ENCODE data around the gene TMTC3. TPM values are rescaled to one million over a fixed set of nuclear protein-coding genes. Genes with fewer than 3 reads are reported as not detected.

Gene TMTC3
- total RNA-seq, 2 donors from 2014 or later: 5.6 to 6.0 TPM

DNA sequence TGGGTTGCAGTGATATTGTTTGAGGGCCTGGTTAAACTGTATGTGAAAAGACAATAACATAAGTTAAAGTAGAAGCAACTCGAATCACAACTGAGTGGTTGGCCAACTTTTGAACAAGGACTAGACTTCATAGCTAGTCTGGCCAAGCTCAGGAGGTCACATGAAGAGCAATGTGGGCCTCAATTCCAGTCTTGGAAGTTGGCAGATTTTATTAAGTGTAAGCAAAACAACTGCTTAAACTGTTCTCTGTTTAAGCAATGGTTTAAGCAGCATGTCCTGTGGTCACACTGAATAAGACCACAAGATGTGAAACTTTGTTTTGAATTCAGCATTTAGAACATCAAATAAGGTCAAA lies 100.4 kb downstream of the TMTC3 start:
- Mint-ChIP-seq H3K4me3 (no peak overlapping the region), H3K36me3 (ENCODE audit: low read depth) (no peaks in the 10 kb centered on the region), H3K27ac (no peak overlapping the region), H3K27me3 (peaks cover 6% of the 10 kb centered on the region), H3K4me1 (peaks cover 2% of the 10 kb centered on the region)
- no peaks in the 10 kb centered on the region for H3K9me3 ChIP-seq (ENCODE audit: control insufficient read depth, low read length, poor library complexity, severe bottlenecking)
- DNase-seq: no peak
- no peak for ATAC-seq

DNA sequence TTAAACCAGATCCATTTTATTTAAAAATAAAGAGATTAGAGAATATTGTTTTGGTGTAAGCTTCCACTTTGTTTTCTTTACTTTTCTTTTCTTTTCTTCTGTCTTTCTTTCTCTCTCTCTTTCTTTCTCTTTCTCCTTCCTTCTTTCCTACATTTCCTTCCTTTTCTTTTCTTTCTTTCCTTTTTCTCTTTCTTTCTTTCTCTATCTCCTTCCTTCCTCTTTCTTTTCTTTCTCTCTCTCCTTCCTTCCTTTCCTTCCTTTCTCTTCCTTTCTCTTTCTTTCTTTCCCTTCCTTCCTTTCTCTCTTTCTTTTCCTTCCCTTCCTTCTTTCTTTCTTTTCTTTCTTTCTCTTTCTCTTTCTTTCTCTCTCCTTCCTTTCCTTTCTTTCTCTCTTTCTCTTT lies 100.8 kb downstream of the TMTC3 start:
- Mint-ChIP-seq H3K4me1 (peaks cover 2% of the 10 kb centered on the region), H3K36me3 (ENCODE audit: low read depth) (no peaks in the 10 kb centered on the region)
- ATAC-seq: no peak

DNA sequence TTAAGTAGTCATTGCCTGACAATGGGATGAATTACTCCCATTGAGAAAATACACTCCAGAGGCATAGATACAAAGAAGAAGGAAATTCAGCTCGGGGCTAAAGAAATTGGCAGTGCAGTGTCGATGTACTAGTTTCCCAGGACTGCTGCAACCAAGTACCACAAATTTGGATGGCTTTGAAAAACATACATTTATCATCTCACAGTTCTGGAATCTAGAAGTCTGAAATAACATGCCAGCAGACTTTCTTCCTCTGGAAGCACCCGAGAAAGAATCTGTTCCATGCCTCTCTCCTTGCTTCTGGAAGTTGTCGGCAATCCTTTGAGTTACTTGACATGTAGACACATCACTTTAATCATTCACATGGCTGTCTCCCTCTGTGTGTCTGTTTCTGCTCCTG lies 101.9 kb downstream of the TMTC3 start:
- Mint-ChIP-seq H3K4me1 (peaks cover 2% of the 10 kb centered on the region), H3K27ac (no peak overlapping the region), H3K27me3 (peaks cover 13% of the 10 kb centered on the region), H3K36me3 (ENCODE audit: low read depth) (no peaks in the 10 kb centered on the region), H3K4me3 (no peak overlapping the region)
- no peak for ATAC-seq
- no peak for DNase-seq
- H3K9me3 ChIP-seq (ENCODE audit: control insufficient read depth, low read length, poor library complexity, severe bottlenecking): no peaks in the 10 kb centered on the region

More for the DNA sequence above, 100.8 kb downstream of the TMTC3 start:
- Mint-ChIP-seq H3K27ac (no peak overlapping the region), H3K27me3 (peaks cover 6% of the 10 kb centered on the region), H3K4me3 (no peak overlapping the region)
- no peak for DNase-seq
- no peaks in the 10 kb centered on the region for H3K9me3 ChIP-seq (ENCODE audit: control insufficient read depth, low read length, poor library complexity, severe bottlenecking)

GRCh38 chr12:88245905-88246304 lies 103.8 kb downstream of the TMTC3 start:
- DNase-seq (no peak), ATAC-seq (no peak)
- H3K4me3 Mint-ChIP-seq: no peak overlapping the region
- peaks cover 18% of the 10 kb centered on the region for H3K27me3 Mint-ChIP-seq
- H3K36me3 Mint-ChIP-seq (ENCODE audit: low read depth): peaks cover 2% of the 10 kb centered on the region
- H3K9me3 ChIP-seq (ENCODE audit: control insufficient read depth, low read length, poor library complexity, severe bottlenecking): no peaks in the 10 kb centered on the region
- peaks cover 2% of the 10 kb centered on the region for H3K4me1 Mint-ChIP-seq
- no peak overlapping the region for H3K27ac Mint-ChIP-seq

- peaks cover 2% of the 10 kb centered on the region for H3K36me3 Mint-ChIP-seq (ENCODE audit: low read depth)
- ATAC-seq (no peak), DNase-seq (no peak)
- H3K4me3 Mint-ChIP-seq: no peak overlapping the region
- no peaks in the 10 kb centered on the region for H3K9me3 ChIP-seq (ENCODE audit: control insufficient read depth, low read length, poor library complexity, severe bottlenecking)
- peaks cover 2% of the 10 kb centered on the region for H3K4me1 Mint-ChIP-seq
- no peak overlapping the region for H3K27ac Mint-ChIP-seq
- H3K27me3 Mint-ChIP-seq: peaks cover 18% of the 10 kb centered on the region
Measured at GRCh38 chr12:88247241-88247643, 105.1 kb downstream of the TMTC3 start.

DNA sequence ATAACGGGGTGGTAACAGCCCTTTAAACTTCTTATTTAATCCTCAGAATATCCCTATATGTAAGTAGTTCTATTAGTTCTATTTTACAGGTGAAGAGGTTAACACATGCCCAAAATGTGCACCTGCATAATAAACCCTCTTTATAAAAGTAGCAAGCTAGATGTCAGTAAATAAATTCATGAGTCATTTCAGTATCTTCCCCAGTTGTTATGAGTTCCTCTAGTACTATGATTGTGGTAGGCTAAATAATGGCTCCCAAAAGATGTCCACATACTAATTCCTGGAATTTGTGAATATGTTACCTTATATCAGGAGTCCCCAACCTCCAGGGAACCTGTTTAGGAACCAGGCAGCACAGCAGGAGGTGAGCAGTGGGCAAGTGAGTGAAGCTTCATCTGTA lies 106.5 kb downstream of the TMTC3 start:
- Mint-ChIP-seq H3K27me3 (peaks cover 18% of the 10 kb centered on the region), H3K4me3 (no peak overlapping the region), H3K36me3 (ENCODE audit: low read depth) (peaks cover 2% of the 10 kb centered on the region), H3K27ac (no peak overlapping the region), H3K4me1 (peaks cover 2% of the 10 kb centered on the region)
- H3K9me3 ChIP-seq (ENCODE audit: control insufficient read depth, low read length, poor library complexity, severe bottlenecking): no peaks in the 10 kb centered on the region
- ATAC-seq (no peak), DNase-seq (no peak)

Other genes with a start within 250 kb of the TMTC3 start
- gene C12orf50, start 112.9 kb upstream of the TMTC3 start, total RNA-seq: under 1 TPM in 1 of 2 donors, not detected in 1; 0.08 TPM
- gene CEP290, start 219 bp upstream of the TMTC3 start, total RNA-seq: 10 to 100 TPM; 16.0 to 18.9 TPM